HL-60 (cell line): ENCODE results near the gene MPPE1.

ENCODE experiments used
- DNase-seq, 2 experiments: peaks; one replicate each; pipeline ENCODE4 v3.0.0-alpha.2; 2010 to 2020; ENCODE audit warnings: low read depth in 1 of 2, low spot score in 1 of 2
- H3K27ac ChIP-seq: fragments of 250-450 bp; sonication (Bioruptor Pico); replicated peaks from 2 replicates; pipeline ENCODE4 v1.5.1; 2020; ENCODE audit warnings: mild to moderate bottlenecking, moderate library complexity
- H3K27me3 ChIP-seq: fragments of 250-450 bp; sonication (Bioruptor Pico); 2 replicates; pipeline ENCODE4 v1.5.1; 2021; ENCODE audit warnings: mild to moderate bottlenecking, moderate library complexity; ENCODE audit not compliant: insufficient read depth, poor library complexity, severe bottlenecking
- H3K4me3 ChIP-seq: replicated peaks from 2 replicates; pipeline ENCODE4 v1.5.1; 2011; ENCODE audit warnings: mild to moderate bottlenecking, control low read depth, low read length; ENCODE audit not compliant: insufficient read depth
- GABPA ChIP-seq: IDR thresholded peaks from 2 replicates; pipeline ENCODE4 v1.6.1; 2012; ENCODE audit warnings: low read depth
- POLR2AphosphoS5 ChIP-seq: IDR thresholded peaks from 2 replicates; pipeline ENCODE4 v1.6.1; 2012; ENCODE audit warnings: low read depth
- SPI1 ChIP-seq: IDR thresholded peaks from 2 replicates; pipeline ENCODE4 v1.6.1; 2012; ENCODE audit warnings: low read depth, mild to moderate bottlenecking, borderline replicate concordance
- TF ChIP-seq, protein P1 (sequence below): IDR thresholded peaks from 2 replicates; pipeline ENCODE4 v1.6.1; 2012; ENCODE audit warnings: low read depth; ENCODE audit not compliant: insufficient replicate concordance
- TF ChIP-seq, protein P2 (sequence below): IDR thresholded peaks from one replicate; pipeline ENCODE4 v1.5.1; 2011; ENCODE audit warnings: low read length, control low read depth, inconsistent platforms; ENCODE audit not compliant: insufficient read depth

MPPE1 gene

GRCh38 chr18:11906176-11906575 lies 1.9 kb downstream of the MPPE1 start:
- no peak overlapping the region for H3K4me3 ChIP-seq
- TF ChIP-seq POLR2AphosphoS5 (no peak), SPI1 (no peak), GABPA (no peak)
- TF ChIP-seq, protein P1, sequence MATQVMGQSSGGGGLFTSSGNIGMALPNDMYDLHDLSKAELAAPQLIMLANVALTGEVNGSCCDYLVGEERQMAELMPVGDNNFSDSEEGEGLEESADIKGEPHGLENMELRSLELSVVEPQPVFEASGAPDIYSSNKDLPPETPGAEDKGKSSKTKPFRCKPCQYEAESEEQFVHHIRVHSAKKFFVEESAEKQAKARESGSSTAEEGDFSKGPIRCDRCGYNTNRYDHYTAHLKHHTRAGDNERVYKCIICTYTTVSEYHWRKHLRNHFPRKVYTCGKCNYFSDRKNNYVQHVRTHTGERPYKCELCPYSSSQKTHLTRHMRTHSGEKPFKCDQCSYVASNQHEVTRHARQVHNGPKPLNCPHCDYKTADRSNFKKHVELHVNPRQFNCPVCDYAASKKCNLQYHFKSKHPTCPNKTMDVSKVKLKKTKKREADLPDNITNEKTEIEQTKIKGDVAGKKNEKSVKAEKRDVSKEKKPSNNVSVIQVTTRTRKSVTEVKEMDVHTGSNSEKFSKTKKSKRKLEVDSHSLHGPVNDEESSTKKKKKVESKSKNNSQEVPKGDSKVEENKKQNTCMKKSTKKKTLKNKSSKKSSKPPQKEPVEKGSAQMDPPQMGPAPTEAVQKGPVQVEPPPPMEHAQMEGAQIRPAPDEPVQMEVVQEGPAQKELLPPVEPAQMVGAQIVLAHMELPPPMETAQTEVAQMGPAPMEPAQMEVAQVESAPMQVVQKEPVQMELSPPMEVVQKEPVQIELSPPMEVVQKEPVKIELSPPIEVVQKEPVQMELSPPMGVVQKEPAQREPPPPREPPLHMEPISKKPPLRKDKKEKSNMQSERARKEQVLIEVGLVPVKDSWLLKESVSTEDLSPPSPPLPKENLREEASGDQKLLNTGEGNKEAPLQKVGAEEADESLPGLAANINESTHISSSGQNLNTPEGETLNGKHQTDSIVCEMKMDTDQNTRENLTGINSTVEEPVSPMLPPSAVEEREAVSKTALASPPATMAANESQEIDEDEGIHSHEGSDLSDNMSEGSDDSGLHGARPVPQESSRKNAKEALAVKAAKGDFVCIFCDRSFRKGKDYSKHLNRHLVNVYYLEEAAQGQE, result no peak
- TF ChIP-seq, protein P2, sequence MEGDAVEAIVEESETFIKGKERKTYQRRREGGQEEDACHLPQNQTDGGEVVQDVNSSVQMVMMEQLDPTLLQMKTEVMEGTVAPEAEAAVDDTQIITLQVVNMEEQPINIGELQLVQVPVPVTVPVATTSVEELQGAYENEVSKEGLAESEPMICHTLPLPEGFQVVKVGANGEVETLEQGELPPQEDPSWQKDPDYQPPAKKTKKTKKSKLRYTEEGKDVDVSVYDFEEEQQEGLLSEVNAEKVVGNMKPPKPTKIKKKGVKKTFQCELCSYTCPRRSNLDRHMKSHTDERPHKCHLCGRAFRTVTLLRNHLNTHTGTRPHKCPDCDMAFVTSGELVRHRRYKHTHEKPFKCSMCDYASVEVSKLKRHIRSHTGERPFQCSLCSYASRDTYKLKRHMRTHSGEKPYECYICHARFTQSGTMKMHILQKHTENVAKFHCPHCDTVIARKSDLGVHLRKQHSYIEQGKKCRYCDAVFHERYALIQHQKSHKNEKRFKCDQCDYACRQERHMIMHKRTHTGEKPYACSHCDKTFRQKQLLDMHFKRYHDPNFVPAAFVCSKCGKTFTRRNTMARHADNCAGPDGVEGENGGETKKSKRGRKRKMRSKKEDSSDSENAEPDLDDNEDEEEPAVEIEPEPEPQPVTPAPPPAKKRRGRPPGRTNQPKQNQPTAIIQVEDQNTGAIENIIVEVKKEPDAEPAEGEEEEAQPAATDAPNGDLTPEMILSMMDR, result no peak
- H3K27me3 ChIP-seq, result no peaks in the 10 kb centered on the region
- H3K27ac ChIP-seq, result no peak overlapping the region
- DNase-seq, result no peak

GRCh38 chr18:11905613-11906012 lies 2.5 kb downstream of the MPPE1 start:
- no peak for DNase-seq
- Histone ChIP-seq H3K27me3 (no peaks in the 10 kb centered on the region), H3K27ac (no peak overlapping the region), H3K4me3 (no peak overlapping the region)
- no peak for TF ChIP-seq SPI1
- TF ChIP-seq, protein P1, result no peak
- no peak for TF ChIP-seq POLR2AphosphoS5
- TF ChIP-seq GABPA, result no peak
- TF ChIP-seq, protein P2, result no peak

GRCh38 chr18:11902522-11903292 lies 5.4 kb downstream of the MPPE1 start:
- H3K4me3 ChIP-seq, result no peak overlapping the region
- DNase-seq, result no peak
- TF ChIP-seq, protein P1, result no peak
- TF ChIP-seq POLR2AphosphoS5 (no peak), GABPA (no peak), SPI1 (no peak)
- TF ChIP-seq, protein P2, result no peak

More at GRCh38 chr18:11902522-11903292, 5.4 kb downstream of the MPPE1 start:
- H3K27ac ChIP-seq, result no peak overlapping the region
- no peaks in the 10 kb centered on the region for H3K27me3 ChIP-seq
